ENCODE data around the gene GGNBP2. TPM values are rescaled to one million over a fixed set of nuclear protein-coding genes. Genes with fewer than 3 reads are reported as not detected.
A peak's percentile ranks its signal among the peaks of the same experiment; 100 is the strongest.

Gene GGNBP2
- polyA plus RNA-seq, 1 of the 3 experiments (the other 2 are of a cell fraction), result 79.3 TPM

DNA sequence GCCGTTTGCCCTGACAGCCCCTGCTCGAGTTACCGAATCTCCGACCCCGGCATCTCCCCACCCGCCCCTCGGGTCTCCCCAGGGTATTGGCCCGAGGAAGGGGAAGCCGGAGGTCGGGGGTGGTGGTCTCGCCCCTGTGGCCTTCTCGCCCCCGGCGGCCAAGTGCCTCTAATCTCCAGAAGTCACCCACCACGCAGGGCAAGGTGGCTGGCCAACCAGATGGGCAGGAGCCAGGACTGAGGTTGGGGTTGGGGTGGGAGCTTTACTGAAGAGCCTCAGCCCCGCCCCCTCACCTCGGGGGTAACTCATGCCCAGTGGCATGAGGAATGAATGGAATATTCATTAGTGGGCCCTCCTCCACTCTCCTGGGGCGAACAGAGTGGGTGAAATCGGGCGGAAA lies 47.6 kb downstream of the GGNBP2 start:
- H3K4me1 ChIP-seq (ENCODE audit: control insufficient read depth in 1 of 2, insufficient read depth in 2 of 2, low read depth in 1 of 2, low read length in 1 of 2), result peaks cover 0 to 15% of the 10 kb centered on the region in 2 experiments; a peak in 1 of 4 replicates
- peaks cover 13% of the 10 kb centered on the region; the same call in 1 of the 2 replicates for H3K79me2 ChIP-seq (ENCODE audit: insufficient read depth)
- peak overlapping the region in 1 of 2 experiments; percentile 51; a peak in 1 of 4 replicates for H3K27ac ChIP-seq (ENCODE audit: low read depth in 2 of 2, low read length in 1 of 2)
- POLR2A ChIA-PET, result interaction anchor here (2.8 kb wide), 1 partner anchor 9 kb away, joined by 16 read pairs; the partner anchor contains the start of gene MRM1
- peak overlapping the region; percentile 23; the same call in 1 of the 2 replicates for H2AFZ ChIP-seq (ENCODE audit: low read depth)
- WGBS (ENCODE audit: low lambda C conversion rate), result 3% methylated on average over 13 of the region's 20 CpGs
- TF ChIP-seq RCOR1 (IDR thresholded peaks at IDR 0.05; ENCODE audit: low read length) (no peak), MXI1 (IDR thresholded peaks at IDR 0.05; ENCODE audit: low read depth, low read length) (0 out of 2 replicates have a peak, but pooled peaks have one; percentile 42), FOSL2 (IDR thresholded peaks at IDR 0.05; ENCODE audit: borderline replicate concordance, low read depth) (no peak)
- TF ChIP-seq, protein P1, sequence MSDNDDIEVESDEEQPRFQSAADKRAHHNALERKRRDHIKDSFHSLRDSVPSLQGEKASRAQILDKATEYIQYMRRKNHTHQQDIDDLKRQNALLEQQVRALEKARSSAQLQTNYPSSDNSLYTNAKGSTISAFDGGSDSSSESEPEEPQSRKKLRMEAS (IDR thresholded peaks at IDR 0.05; ENCODE audit: low read depth), result no peak
- TF ChIP-seq, protein P2, sequence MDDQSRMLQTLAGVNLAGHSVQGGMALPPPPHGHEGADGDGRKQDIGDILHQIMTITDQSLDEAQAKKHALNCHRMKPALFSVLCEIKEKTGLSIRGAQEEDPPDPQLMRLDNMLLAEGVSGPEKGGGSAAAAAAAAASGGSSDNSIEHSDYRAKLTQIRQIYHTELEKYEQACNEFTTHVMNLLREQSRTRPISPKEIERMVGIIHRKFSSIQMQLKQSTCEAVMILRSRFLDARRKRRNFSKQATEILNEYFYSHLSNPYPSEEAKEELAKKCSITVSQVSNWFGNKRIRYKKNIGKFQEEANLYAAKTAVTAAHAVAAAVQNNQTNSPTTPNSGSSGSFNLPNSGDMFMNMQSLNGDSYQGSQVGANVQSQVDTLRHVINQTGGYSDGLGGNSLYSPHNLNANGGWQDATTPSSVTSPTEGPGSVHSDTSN (IDR thresholded peaks at IDR 0.05), result peak; percentile 31; the same call in 1 of the 2 replicates
- H3K4me3 ChIP-seq (ENCODE audit: low read depth in 2 of 2, low read length in 1 of 2), result peak overlapping the region; percentile 83 to 89
- DNase-seq, result peak; percentile 71
- peaks cover 28% of the 10 kb centered on the region for H3F3A ChIP-seq (replicated peaks; ENCODE audit: insufficient read depth)
- H3K36me3 ChIP-seq (replicated peaks in 1 of 2; ENCODE audit: control insufficient read depth in 1 of 2, insufficient read depth in 2 of 2, low read length in 1 of 2), result peaks cover 22 to 28% of the 10 kb centered on the region in 2 experiments
- peak overlapping the region; percentile 79 for H3K9ac ChIP-seq
- no peaks in the 10 kb centered on the region for H3K9me2 ChIP-seq
- no peaks in the 10 kb centered on the region for H3K9me3 ChIP-seq
- no peaks in the 10 kb centered on the region for H3K27me3 ChIP-seq (ENCODE audit: insufficient read depth)
- no peaks in the 10 kb centered on the region for H4K20me1 ChIP-seq (ENCODE audit: insufficient read depth)
- H3K4me2 ChIP-seq, result peak overlapping the region; percentile 97
- CTCF ChIA-PET, result interaction anchor here (0.7 to 3.4 kb wide), 4 partner anchors 9 to 197 kb away, joined by 3 to 15 read pairs (median 6); partner anchors contain the start of gene MRM1

- Histone ChIP-seq H3K79me2 (ENCODE audit: insufficient read depth) (peaks cover 13% of the 10 kb centered on the region; the same call in 1 of the 2 replicates), H3K9me3 (no peaks in the 10 kb centered on the region), H3K4me3 (ENCODE audit: low read depth in 2 of 2, low read length in 1 of 2) (peak overlapping the region; percentile 83 to 89), H3K9me2 (no peaks in the 10 kb centered on the region), H4K20me1 (ENCODE audit: insufficient read depth) (no peaks in the 10 kb centered on the region), H3K27ac (ENCODE audit: low read depth in 2 of 2, low read length in 1 of 2) (no peak overlapping the region), H3K36me3 (replicated peaks in 1 of 2; ENCODE audit: control insufficient read depth in 1 of 2, insufficient read depth in 2 of 2, low read length in 1 of 2) (peaks cover 17 to 28% of the 10 kb centered on the region in 2 experiments), H3K4me2 (peak overlapping the region; percentile 97), H3K9ac (peak overlapping the region; percentile 79), H3K27me3 (ENCODE audit: insufficient read depth) (no peaks in the 10 kb centered on the region), H3K4me1 (ENCODE audit: control insufficient read depth in 1 of 2, insufficient read depth in 2 of 2, low read depth in 1 of 2, low read length in 1 of 2) (peaks cover 0 to 15% of the 10 kb centered on the region in 2 experiments; a peak in 1 of 4 replicates), H3F3A (replicated peaks; ENCODE audit: insufficient read depth) (peaks cover 28% of the 10 kb centered on the region), H2AFZ (ENCODE audit: low read depth) (0 out of 2 replicates have a peak overlapping the region, but pooled peaks have one; percentile 23)
- CTCF ChIA-PET, result interaction anchor here (0.7 to 3.4 kb wide), 5 partner anchors 8 to 780 kb away, joined by 3 to 15 read pairs (median 4); partner anchors contain the start of gene MRM1
- 33% methylated on average over 4 of the region's 4 CpGs for WGBS (ENCODE audit: low lambda C conversion rate)
- TF ChIP-seq EZH2phosphoT487 (IDR thresholded peaks at IDR 0.05; ENCODE audit: borderline replicate concordance, low read depth) (no peak), NFIC (IDR thresholded peaks at IDR 0.05; ENCODE audit: borderline replicate concordance) (no peak), NRF1 (IDR thresholded peaks at IDR 0.05; ENCODE audit: low read depth, low read length) (no peak), JUND (IDR thresholded peaks at IDR 0.05) (no peak), ZBTB33 (IDR thresholded peaks at IDR 0.05; ENCODE audit: borderline replicate concordance, low read depth) (no peak), YY1 (IDR thresholded peaks at IDR 0.05; ENCODE audit: low read depth) (no peak), GATA2 (CRISPR knock-in tag; IDR thresholded peaks at IDR 0.05) (no peak), SMC3 (IDR thresholded peaks at IDR 0.05; ENCODE audit: low read depth, low read length) (no peak)
- TF ChIP-seq, protein P3, sequence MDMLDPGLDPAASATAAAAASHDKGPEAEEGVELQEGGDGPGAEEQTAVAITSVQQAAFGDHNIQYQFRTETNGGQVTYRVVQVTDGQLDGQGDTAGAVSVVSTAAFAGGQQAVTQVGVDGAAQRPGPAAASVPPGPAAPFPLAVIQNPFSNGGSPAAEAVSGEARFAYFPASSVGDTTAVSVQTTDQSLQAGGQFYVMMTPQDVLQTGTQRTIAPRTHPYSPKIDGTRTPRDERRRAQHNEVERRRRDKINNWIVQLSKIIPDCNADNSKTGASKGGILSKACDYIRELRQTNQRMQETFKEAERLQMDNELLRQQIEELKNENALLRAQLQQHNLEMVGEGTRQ (IDR thresholded peaks at IDR 0.05; ENCODE audit: borderline replicate concordance, low read depth, low read length), result no peak
- TF ChIP-seq, protein P4, sequence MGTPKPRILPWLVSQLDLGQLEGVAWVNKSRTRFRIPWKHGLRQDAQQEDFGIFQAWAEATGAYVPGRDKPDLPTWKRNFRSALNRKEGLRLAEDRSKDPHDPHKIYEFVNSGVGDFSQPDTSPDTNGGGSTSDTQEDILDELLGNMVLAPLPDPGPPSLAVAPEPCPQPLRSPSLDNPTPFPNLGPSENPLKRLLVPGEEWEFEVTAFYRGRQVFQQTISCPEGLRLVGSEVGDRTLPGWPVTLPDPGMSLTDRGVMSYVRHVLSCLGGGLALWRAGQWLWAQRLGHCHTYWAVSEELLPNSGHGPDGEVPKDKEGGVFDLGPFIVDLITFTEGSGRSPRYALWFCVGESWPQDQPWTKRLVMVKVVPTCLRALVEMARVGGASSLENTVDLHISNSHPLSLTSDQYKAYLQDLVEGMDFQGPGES (IDR thresholded peaks at IDR 0.05; ENCODE audit: low read depth, low read length), result no peak
- POLR2A ChIA-PET, result interaction anchor here (2.8 kb wide), 1 partner anchor 8 kb away, joined by 16 read pairs; the partner anchor contains the start of gene MRM1
- DNase-seq, result no peak
These were observed 48.1 kb downstream of the GGNBP2 start for GRCh38 chr17:36592716-36593321.
